Activated CD4-positive, alpha-beta T cell treated with anti-CD3 and anti-CD28 coated beads for 48 hours (primary cell): ENCODE data around the gene TMPRSS12.

Experiments used
- DNase-seq: peaks from one replicate; pipeline ENCODE4 v3.0.0-alpha.2; 2020

The TMPRSS12 gene

DNA sequence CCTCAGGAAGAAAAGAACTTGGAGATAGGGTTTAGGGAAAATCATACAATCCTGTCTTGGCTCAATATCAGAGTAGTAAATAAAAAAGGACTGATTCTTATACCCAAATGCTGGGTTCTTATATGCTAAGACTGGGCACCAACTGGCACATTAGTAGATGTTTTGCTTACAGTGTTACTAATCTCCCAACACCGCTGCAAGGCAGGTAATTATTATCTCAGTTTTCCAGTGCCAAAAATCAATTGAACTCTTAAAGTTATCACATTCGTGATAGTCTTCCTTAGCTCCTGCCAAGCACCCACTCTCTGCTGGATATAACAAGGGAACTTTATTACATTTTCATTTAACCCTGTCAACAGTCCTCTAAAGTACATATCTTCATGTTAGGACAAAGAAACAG is 84.6 kb downstream of the TMPRSS12 start:
- no peak for DNase-seq

DNA sequence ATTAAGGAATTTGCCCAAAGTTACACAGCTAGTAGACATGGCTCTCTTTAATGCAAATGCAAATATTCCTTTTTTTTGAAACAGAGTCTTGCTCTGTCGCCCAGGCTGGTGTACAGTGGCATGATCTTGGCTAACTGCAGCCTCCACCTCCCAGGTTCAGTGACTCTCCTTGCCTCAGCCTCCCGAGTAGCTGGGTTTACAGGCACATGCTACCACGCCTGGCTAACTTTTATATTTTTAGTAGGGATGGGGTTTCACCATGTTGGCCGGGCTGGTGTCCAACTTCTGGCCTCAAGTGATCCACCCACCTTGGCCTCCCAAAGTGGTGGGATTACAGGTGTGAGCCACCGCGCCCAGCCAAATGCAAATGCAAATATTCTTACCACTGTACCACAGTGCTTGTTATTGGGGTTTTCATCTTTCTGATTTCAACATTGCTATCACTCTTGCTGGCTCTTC is 85.1 kb downstream of the TMPRSS12 start:
- DNase-seq, result no peak

DNA sequence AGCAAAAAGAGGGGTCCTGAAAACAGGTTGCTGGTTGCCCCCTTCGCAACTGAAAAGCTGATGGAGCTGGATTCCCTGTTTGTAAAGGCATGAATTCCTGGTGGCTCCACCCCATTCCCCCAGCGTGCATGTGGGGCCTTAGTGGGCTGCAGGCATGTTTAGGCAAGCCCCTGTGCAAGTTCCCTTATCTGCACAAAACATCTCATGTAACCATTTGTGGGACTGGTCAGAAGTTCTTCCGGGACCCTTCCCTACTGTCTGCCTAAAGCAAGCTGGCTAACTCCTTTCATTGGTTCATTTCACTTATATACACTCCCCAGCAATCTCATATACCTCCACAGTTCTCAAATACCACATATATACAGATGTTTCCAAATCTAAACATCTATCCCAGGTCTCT is 85.7 kb downstream of the TMPRSS12 start:
- no peak for DNase-seq

DNA sequence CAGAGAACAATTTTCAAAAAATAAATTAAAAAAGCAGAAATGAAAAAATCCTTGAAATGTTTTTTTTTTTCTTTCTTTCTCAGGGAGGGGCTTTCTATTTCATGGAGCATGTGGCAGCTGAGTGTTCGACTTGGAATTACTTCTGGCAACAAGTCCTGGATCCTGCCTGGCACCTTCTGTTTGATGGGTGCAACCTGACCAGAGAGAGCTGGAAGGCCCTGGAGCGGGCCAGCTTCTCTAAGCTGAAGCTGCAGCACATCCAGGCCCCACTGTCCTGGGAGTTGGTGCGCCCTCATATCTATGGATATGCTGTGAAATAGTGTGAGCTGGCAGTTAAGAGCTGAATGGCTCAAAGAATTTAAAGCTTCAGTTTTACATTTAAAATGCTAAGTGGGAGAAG is 87.1 kb downstream of the TMPRSS12 start:
- no peak for DNase-seq

DNA sequence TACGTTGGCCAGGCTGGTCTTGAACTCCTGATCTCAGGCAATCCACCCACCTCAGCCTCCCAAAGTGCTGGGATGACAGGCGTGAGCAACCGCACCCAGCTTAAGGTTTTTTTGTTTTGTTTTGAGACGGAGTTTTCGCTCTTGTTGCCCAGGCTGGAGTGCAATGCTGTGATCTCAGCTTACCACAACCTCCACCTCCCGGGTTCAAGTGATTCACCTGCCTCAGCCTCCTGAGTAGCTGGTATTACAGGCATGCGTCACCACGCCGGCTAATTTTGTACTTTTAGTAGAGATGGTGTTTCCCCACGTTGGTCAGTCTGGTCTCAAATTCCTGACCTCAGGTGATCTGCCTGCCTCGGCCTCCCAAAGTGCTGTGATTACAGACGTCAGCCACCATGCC is 87.8 kb downstream of the TMPRSS12 start:
- peak; percentile 15 for DNase-seq

DNA sequence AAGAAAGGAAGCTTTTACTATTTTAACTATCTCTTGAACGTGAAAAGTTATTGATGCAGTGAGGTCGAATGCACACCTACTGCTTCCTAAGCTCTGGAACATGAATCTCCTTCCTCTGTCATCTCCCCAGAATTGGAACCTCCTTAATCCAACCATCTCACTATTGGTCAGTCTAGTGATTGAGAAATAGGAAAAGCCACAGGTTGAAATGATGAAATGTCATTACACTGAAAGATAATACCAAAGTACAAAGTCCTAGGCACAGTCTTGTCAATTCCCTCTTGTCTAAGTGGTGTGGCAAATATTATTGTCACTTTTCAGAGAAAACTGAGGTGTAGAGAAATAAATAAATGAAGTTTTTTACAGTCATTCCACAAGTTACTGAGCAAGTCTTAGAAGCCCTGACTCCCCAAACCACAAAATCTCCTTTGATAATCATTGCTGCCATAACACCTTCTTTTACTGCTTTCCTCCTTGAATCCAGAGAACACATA is 90.1 kb downstream of the TMPRSS12 start:
- DNase-seq, result no peak

DNA sequence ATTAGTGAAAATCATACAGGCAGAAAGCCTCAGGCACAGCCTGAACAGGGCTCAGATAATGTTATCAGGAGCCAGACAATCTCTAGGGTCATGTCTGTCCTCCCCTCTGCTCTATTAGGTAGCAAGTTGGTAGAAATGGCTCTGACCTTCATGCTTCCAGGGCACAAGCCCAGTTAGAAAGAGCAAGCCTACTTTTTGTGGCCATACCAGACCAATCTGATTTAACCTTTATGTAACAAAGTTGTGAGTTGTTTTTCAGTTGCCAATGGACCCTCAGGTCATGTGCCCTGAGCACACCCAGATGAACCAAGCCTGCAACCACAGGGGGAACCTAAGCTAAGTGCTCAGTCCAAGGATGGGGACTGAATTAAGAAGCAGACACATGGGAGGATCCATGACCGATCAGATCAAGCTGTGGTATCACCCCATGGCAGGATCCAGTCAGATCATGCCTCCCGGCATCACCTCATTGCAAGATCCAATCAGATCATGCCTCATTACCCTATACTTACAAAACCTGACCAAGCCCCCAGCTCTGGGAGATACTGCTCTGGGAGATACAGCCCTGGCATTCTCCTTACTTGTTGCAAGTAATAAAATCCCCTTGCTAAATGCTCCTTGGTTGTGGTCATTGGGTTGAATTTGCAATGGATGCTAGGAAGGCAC is 90.9 kb downstream of the TMPRSS12 start:
- no peak for DNase-seq

DNA sequence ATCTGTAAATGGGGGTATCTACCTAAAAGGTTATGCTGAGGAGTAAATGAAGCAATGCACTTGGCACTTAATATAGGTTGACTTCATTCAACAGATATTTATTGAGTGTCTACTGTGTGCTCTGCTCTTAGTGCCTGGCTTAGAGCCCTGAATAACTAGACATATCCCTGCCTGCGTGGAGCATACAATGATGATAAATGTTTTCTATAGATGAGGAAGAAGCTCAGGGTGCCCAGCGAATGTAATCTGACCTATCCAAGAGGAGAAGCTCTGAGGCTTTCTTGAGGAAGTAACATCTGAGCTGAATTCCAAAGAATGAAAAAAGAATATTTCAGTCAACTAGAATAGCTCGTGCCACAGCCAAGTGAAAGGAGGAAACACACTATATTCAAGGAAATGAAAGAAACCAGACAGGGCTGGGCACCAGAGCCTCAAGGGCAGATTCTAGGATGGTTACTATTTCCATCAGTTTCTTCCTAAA is 91.7 kb downstream of the TMPRSS12 start:
- no peak for DNase-seq

DNA sequence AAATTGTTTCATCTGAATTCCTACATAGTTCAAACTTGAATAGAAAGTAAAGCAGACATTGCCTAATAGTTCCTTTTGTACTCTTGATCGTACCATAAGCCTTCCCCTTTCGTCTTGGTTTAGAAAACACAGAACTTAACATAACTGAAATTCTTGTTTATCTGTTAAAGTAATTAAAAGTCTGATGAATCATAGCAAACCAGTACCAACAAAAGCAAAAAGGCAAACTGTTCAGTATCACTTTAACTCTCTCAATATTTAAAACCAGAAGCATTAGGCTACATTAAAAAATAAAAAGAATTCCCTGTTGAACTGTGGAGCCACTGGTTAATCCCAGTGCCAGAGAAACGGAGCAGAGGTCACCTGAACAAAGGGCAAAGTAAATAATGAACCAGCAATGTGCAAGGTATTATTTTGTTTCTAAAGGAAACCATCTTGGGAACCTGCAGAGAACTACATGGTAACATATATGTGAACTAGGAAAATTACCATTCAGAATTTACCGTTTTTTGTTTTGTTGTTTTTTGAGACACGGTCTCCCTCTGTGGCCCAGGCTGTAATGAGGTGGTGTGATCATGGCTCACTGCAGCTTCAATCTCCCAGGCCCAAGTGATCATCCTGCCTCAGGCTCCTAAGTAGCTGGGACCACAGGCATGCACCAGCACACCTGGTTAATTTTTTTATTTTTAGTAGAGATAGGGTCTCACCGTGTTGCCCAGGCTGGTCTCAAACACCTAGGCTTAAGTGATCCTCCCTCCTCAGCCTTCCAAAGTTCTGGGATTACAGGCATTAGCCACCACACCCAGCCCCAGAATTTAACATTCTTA is 92.5 kb downstream of the TMPRSS12 start:
- DNase-seq, result no peak

DNA sequence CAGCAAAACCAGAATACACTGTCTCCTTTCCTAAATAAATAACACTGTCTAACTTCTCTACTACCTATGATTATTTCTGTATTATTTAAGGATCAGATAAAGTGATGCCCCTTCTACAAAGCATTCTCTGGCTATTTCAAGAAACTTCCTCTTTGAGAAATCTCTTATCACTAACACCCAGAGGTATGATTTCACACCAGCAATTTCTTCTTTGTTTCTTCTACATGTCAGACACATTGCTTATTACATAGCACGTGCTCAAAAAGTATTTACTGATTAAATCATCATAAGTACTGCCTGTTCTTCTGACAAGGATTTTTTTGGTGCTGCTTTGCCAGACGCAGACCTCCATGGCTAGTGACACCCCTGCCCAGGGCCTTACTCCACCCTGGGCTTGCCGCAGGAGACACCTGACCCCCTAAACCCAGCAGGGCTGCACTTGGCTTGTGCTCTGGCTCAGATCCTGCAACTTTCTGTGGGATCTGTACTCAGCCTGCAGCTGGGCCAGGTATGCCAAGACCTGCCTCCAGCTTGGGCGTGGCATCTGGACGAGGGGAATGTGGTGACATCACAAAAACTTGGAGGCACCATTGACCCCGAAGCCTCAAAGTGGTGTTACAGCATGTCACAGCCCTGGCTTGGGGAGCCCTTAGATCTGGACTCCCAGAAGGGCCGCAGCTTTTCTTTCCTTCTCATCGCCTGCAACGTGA is 94.2 kb downstream of the TMPRSS12 start:
- no peak for DNase-seq
